ENCODE results near the gene ENTPD2. TPM values are rescaled to one million over a fixed set of nuclear protein-coding genes. Genes with fewer than 3 reads are reported as not detected.

ENTPD2 gene
- total and polyA plus RNA-seq, 2 donors (not counting 3 experiments of a cell fraction or from before 2014, with no cell fraction given) = not detected

DNA sequence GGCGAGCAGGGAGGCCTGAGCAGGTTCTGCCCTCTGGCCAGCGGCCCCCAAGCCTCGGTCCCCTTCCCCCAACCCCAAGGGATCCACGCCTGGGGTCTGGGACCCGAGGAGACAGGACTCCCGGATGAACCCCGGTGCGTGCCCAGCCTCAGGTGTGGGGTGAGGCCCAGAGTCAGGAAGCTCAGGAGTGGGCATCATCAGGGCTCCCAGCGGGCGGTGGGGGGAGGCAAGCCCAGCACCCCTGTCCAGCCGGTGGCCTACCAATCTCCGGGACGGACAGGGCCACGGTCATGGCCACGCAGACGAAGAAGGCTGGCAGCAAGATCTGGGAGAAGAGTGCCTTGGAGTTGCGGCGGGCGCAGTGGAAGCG is 40.3 kb downstream of the ENTPD2 start:
- POLR2A ChIA-PET = no interaction called here

More for the DNA sequence above, 40.3 kb downstream of the ENTPD2 start:
- dilution Hi-C loops (cut with MboI; ENCODE audit: extremely low pct_ligation_motif_present, low sequenced_read_pairs) (no loop called here), intact Hi-C loops (cut with micrococcal nuclease) (no loop called here)
- no peak for FAIRE-seq
- no peak overlapping the region for H3K27ac ChIP-seq (ENCODE audit: insufficient read depth, low read depth, low read length)
- no peaks in the 10 kb centered on the region for H3K9me1 ChIP-seq (replicated peaks; ENCODE audit: control insufficient read depth, extremely low read depth, insufficient read depth, low read length)
- no peak for DNase-seq (ENCODE audit: low read depth, low spot score)
- no peaks in the 10 kb centered on the region for H3K79me2 ChIP-seq (ENCODE audit: control insufficient read depth, insufficient read depth, low read length)
- no peak overlapping the region for H3K4me2 ChIP-seq (ENCODE audit: insufficient read depth, low read length)
- no TSS peak for BruUV-seq (replicated peaks)
- H4K20me1 ChIP-seq (replicated peaks; ENCODE audit: control insufficient read depth, extremely low read depth, insufficient read depth, low read length) = no peaks in the 10 kb centered on the region
- no peaks in the 10 kb centered on the region for H3K27me3 ChIP-seq (ENCODE audit: control insufficient read depth in 2 of 2, insufficient read depth in 2 of 2, low read length in 2 of 2)
- H3K4me1 ChIP-seq (ENCODE audit: control insufficient read depth, extremely low read depth, insufficient read depth, low read length) = no peaks in the 10 kb centered on the region
- H2AFZ ChIP-seq (ENCODE audit: low read depth, low read length) = no peak overlapping the region
- TF ChIP-seq MYC (IDR thresholded peaks at IDR 0.05; ENCODE audit: low read depth, low read length) (no peak), FOS (IDR thresholded peaks at IDR 0.05; ENCODE audit: borderline replicate concordance, insufficient read depth, low read length) (no peak), POLR2A (IDR thresholded peaks at IDR 0.05; ENCODE audit: low read depth, low read length) (no peak), MAX (IDR thresholded peaks at IDR 0.05; ENCODE audit: insufficient read depth, insufficient read length) (no peak), JUN (IDR thresholded peaks at IDR 0.05; ENCODE audit: borderline replicate concordance, insufficient read depth, insufficient read length, low read depth) (no peak), GATA2 (IDR thresholded peaks at IDR 0.05; ENCODE audit: insufficient read depth, insufficient read length, low read depth, low read length) (no peak), EZH2 (IDR thresholded peaks at IDR 0.05; ENCODE audit: borderline replicate concordance, low read depth, low read length, severe bottlenecking) (no peak)
- TF ChIP-seq, protein P1, sequence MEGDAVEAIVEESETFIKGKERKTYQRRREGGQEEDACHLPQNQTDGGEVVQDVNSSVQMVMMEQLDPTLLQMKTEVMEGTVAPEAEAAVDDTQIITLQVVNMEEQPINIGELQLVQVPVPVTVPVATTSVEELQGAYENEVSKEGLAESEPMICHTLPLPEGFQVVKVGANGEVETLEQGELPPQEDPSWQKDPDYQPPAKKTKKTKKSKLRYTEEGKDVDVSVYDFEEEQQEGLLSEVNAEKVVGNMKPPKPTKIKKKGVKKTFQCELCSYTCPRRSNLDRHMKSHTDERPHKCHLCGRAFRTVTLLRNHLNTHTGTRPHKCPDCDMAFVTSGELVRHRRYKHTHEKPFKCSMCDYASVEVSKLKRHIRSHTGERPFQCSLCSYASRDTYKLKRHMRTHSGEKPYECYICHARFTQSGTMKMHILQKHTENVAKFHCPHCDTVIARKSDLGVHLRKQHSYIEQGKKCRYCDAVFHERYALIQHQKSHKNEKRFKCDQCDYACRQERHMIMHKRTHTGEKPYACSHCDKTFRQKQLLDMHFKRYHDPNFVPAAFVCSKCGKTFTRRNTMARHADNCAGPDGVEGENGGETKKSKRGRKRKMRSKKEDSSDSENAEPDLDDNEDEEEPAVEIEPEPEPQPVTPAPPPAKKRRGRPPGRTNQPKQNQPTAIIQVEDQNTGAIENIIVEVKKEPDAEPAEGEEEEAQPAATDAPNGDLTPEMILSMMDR (IDR thresholded peaks at IDR 0.05; ENCODE audit: extremely low read depth in 1 of 2, insufficient read depth in 1 of 2, low read depth in 1 of 2, low read length in 2 of 2) = no peak
- H3K9me3 ChIP-seq (replicated peaks; ENCODE audit: control insufficient read depth, insufficient read depth, low read length) = no peaks in the 10 kb centered on the region
- no peak overlapping the region for H3K4me3 ChIP-seq (replicated peaks in 1 of 3; ENCODE audit: insufficient read depth in 1 of 3, low read depth in 1 of 3, low read length in 3 of 3)
- no peak overlapping the region for H3K9ac ChIP-seq (replicated peaks; ENCODE audit: extremely low read depth, insufficient read depth, low read length)
- CTCF ChIA-PET = interaction anchor here (1.2 kb wide), 1 partner anchor 16 kb away, joined by 3 read pairs; no protein-coding TSS in a partner anchor
- H3K36me3 ChIP-seq (ENCODE audit: control insufficient read depth in 2 of 2, extremely low read depth in 1 of 2, insufficient read depth in 2 of 2, low read length in 2 of 2) = no peaks in the 10 kb centered on the region
